GM19328 (cell line): ENCODE results near the gene GAS7.

ENCODE experiments used
- ATAC-seq: cut with Tn5 transposase; IDR thresholded peaks from one replicate; pipeline ENCODE4 v1.9.1; 2021; ENCODE audit warnings: mild to moderate bottlenecking, moderate library complexity; ENCODE audit not compliant: unreplicated experiment

Gene GAS7

GRCh38 chr17:10136258-10136981 lies 62.0 kb downstream of the GAS7 start:
- no peak for ATAC-seq

- no peak for ATAC-seq
Measured at GRCh38 chr17:10135539-10136257, 62.7 kb downstream of the GAS7 start.

DNA sequence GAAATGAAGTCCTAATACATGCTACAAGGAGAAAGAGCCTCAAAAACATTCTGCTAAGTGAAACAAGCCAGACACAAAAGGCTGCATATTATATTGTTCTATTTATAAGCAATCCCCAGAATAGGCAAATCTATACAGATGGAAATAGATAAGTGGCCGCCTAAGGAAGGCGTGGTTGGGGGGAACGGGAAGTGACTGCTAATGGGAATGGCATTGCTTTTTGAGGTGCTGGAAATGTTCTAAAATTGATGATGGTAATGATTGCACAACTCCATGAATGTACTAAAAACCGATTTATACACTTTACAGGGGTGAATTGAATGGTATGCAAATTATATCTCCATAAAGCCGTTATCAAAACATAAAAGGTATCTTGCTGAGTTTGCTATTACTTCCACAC lies 67.7 kb downstream of the GAS7 start:
- ATAC-seq: no peak

GRCh38 chr17:10130263-10130662 lies 68.1 kb downstream of the GAS7 start:
- ATAC-seq: no peak

GRCh38 chr17:10127819-10128425 lies 70.5 kb downstream of the GAS7 start:
- no peak for ATAC-seq

- ATAC-seq: no peak
Measured at GRCh38 chr17:10126616-10127501, 71.5 kb downstream of the GAS7 start.

DNA sequence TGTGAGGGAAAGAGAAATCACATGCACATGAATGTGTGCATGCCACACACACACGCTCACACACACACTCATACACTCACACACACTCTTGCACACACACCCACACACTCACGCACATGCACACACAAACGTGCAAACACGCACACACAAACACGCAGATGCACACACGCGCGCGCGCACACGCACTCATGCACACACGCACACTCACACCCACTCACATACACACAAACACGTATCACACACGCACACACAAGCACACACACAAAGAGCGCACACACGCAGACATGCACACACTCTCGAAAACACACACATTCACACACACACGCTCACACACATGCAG lies 72.2 kb downstream of the GAS7 start:
- ATAC-seq: no peak

GRCh38 chr17:10125531-10126275 lies 72.7 kb downstream of the GAS7 start:
- no peak for ATAC-seq

DNA sequence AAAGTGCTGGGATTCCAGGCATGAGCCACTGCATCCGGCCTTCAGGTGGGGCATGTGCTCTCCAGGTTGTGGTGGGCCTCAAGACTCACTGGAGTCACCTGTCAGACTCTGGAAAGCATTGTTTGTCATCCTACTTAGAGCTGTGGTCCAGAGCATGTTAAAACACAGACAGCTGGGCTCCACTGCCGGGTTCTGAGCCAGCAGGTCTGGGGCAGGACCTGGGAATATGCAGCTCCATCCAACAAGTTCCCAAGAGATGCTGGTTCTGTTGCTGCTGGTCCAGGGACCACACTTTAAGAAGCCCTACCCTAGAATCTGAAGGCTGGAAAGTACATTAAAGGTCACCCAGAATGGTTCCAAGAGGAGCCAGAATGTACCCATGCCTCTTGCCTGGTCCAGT lies 75.3 kb downstream of the GAS7 start:
- ATAC-seq: no peak

DNA sequence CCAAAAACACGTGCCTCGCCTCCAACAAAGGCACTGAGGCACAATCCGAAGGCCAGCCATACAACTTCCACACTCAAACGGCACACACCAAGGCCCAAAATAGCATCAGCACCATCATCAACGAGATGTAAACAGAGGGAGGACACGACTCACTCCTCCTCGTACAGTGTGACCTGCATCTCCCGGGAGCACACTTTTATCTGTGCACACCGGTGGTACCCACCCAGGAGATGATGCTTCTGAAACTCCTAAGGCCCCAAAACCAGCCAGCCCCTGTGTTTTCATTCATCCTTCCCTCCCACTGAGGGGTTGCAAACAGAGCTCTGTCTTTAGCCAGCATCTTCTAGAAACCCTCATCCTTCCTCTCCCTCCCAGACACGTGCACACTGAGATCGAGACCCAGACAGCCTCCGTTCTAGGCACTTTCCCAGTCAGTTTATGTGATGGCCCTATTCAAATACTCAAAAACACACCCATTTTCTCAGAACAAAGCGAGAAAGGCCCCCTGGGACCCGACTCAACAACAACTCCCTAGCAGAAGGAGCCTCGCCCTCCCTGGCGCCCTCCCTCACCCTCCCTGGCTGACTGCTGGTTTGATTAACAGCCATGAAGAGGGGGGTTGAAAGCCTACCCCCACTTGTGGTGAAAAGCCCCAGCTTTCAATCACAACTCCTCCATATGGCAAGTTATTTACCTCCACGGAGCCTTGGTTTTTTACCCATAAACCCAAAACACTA lies 76.3 kb downstream of the GAS7 start:
- ATAC-seq: no peak

DNA sequence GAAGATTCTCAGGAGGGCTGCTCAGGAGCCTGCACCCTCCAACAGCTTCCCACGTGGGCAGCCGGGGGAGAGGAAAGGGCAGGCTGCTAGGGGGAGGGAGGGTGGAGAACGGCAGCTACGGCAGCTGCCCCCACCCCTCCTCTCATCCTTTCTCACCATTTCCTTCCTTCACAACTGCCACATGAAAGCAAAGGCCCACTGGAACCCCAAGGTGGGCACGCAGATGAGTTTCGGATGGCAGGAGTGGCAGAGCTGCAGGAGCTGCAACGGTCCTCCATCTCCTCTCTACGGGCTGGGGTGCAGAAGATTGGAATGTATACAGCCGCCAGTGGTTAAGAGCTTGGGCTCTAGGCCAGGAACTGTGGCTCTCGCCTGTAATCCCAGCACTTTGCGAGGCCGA lies 77.7 kb downstream of the GAS7 start:
- ATAC-seq: no peak

DNA sequence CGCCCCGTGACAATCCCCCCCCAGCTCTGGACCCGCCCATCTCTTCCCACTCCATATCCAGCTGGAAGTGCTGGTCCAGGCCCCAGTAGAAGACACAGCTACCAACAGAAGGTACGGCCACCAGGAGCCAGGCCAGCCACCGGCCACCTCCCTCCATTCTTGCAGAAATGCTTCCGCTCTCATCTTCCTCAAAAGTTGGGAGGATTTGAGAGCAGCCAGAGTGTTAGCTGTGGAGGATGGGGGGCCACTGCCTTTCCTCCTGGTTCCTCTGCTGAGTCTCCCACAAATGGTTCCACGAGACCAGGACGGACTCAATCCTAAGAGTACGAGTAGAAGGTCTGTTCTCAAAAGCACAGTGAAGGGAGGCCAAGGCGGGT lies 78.3 kb downstream of the GAS7 start:
- no peak for ATAC-seq

GRCh38 chr17:10119203-10120108 lies 79.0 kb downstream of the GAS7 start:
- ATAC-seq: no peak

- no peak for ATAC-seq
Measured at GRCh38 chr17:10118788-10119130, 79.6 kb downstream of the GAS7 start.

GRCh38 chr17:10117581-10118001 lies 80.8 kb downstream of the GAS7 start:
- no peak for ATAC-seq

DNA sequence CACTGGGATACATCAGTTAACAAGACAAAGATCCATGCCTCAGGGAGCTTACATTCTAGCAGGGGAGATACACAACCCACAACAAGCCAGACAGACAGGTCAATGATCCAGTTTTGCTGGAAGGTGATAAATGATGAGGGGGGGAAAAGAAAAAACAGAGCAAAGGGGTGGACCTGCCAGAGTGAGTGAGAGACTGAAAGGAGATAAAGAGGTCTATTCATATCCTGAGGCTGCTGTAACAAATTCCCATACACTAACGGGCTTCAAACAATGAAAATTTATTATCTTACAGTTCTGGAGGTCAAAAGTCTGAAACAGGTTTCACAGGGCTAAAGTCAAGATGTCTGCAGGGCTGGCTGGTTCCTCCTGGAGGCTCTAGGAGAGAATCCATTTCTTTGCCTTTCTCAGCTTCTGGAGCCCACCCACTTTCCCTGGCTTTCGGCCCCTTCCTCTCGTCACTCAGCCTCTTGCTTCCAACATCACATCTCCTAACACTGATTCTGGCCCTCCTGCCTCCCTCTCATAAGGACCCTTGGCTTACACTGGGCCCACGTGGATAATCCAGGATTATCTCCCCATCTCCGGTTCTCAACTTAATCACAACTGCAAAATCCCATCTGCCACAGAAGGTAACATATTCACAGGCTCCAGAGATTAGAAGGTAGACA lies 81.5 kb downstream of the GAS7 start:
- no peak for ATAC-seq

GRCh38 chr17:10116267-10116666 lies 82.1 kb downstream of the GAS7 start:
- no peak for ATAC-seq

GRCh38 chr17:10115536-10115932 lies 82.9 kb downstream of the GAS7 start:
- ATAC-seq: no peak
